Islet precursor cell (in vitro differentiated cells): ENCODE data around the gene C1QL1.
A peak's percentile ranks its signal among the peaks of the same experiment; 100 is the strongest.

Source experiments
- DNase-seq: peaks from one replicate; pipeline ENCODE4 v3.0.0-alpha.2; 2018

The C1QL1 gene

GRCh38 chr17:44968225-44969143 lies at the start of gene C1QL1:
Gene C1QL1, minus strand, starts transcription at chr17:44968303. Its CDS starts 255 bp downstream, at chr17:44968048.
- peak; percentile 98 for DNase-seq

GRCh38 chr17:45016823-45017222 lies 48.7 kb upstream of the C1QL1 start:
- DNase-seq, result peak; percentile 72

DNA sequence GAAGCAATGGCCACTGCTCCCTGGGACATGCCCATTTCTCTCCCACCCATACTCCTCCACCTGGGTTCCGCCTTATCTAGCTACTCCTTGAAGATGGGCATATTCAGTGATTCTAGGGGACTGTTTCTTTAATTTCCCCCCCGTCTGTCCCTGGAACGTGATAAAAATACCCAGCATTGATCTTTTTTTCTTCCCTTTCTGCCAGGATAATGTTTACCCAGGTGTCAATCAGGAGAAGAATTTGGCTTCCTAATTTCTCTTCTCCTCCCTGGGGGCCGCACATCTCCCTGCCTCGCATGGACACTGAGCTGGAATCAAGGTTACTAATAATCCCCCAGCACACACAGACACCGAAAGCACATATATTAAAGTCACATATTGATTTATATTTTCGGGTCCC lies 48.1 kb upstream of the C1QL1 start:
- DNase-seq, result no peak

DNA sequence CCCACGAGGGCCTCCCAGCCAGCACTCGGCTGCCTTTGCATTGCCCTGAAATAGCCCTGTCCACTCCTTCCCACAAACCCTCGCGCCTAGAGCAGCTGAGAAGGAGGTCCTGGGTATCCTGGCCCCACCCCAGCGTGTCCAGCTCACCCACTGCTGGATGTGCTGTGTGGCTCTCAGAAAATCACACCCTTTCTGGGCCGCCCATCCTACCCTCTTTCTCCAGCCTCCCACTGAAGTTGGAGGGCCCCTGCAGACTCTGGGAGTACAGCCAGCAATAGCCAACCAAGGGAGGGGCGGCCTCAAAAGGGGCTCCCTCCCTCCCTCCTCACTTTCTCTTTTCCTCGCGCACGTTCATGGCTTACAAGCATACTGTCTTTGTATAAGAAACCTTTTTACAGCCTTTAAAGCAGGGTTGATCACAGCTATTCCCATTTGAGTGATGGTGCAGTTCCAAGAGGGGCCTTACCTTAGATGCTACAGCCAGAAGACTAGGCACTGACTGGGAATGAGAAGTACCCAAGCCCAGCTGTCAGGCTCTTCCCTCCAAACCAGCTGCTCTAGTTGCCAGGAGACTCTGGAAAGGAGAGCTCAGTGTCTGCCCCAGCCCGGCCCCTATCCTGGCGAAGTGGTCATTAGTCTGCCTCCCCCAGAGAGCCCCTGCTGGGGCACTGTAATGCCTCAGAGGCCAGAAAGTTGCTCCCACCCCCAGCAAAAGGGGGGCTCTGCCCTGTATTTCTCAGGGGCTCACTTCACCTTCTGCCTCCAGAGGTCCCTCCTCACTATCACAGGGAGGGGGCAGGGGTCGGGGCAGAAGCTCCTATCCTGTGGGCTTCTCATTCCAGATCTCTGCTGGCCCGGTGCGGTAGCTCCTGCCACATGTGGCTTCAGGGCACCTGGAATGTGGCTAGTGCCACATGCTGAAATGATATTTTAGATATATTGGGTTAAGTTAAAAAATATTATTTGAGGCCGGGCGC lies 45.2 kb upstream of the C1QL1 start:
- no peak for DNase-seq

GRCh38 chr17:45011767-45012166 lies 43.7 kb upstream of the C1QL1 start:
- no peak for DNase-seq

DNA sequence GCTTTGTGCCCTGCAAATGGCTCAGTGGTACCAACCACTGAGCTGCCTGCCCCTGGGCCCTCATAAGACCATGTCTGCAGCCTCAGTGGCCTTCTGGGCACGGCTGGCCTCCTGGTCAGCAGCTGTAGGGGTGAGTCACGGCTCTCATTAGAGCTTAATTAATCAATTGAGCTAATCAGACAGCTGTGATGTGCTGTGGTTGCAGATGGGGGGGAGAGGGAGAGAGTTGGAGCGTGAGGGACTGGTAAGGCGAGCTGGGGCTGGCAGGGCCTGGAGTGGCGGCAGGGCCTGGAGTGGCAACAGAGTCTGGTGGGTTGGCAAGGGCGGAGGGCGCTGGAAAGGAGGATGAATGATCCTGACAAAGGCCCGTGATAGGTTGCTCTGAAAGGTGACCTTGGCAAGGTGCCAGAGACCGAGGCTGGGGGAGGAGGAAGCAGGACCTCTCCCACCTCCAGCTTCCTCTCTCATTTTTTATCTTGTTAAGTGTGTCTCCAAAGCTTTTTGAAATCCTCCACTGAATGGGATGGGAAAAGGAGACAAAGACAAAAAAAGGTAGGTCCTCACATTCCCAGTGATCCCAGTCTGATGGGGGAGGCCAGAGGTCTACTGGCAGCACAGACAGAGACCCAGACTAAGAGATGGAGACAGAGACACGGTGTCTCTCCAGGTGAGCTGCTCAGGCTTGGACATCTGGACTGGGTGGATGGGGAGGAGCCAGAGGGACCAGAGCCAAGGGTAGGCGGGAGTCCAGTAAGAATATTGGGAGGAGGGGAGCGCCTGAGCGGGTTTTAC lies 41.8 kb upstream of the C1QL1 start:
- DNase-seq, result no peak

- no peak for DNase-seq
Observed at GRCh38 chr17:45008216-45008615, 40.1 kb upstream of the C1QL1 start.

GRCh38 chr17:45006927-45007461 lies 38.9 kb upstream of the C1QL1 start:
- DNase-seq, result no peak

GRCh38 chr17:45005700-45006099 lies 37.6 kb upstream of the C1QL1 start:
- no peak for DNase-seq

- no peak for DNase-seq
Observed at GRCh38 chr17:45004388-45004787, 36.3 kb upstream of the C1QL1 start.

DNA sequence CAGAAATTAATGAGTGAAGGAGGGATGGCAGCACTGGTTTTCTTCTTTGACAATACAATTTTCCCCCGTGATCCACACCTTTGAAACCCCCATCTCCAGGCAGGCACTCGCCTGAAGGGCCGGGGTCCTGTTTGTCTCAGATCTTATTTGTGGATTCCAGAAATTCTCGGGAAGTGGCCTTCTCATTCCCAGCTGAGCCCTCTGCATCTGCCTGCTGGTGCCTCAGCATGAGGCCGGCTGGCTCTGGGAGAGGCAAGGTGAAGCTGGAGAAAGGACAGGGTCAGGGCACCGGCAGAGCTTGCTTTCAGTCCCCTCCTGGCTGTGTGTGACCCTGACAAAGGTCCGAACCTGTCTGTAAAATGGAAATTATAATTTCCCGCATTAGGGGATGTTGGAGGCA lies 35.8 kb upstream of the C1QL1 start:
- DNase-seq, result peak; percentile 72

DNA sequence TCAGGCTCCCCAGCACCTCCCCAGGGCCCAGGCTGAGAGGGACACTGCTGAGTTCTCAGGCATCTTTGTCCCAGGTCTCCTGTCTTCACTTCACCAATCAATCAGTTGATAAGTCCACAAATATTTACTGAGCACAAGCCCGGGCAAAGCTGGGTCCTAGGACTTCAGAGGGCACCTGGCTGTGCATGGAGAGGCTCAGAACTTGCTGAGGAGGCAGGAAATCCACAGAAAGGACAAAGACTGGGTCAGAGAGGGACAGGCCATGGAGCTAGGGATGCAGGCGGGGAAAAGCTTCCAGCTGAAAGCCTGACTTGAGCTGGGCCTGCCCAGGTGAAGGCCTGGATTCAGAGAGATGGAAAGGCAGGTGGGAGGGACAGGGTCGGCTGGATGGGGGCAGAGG lies 33.2 kb upstream of the C1QL1 start:
- DNase-seq, result no peak

- DNase-seq, result no peak
Observed at GRCh38 chr17:44999433-44999832, 31.3 kb upstream of the C1QL1 start.

DNA sequence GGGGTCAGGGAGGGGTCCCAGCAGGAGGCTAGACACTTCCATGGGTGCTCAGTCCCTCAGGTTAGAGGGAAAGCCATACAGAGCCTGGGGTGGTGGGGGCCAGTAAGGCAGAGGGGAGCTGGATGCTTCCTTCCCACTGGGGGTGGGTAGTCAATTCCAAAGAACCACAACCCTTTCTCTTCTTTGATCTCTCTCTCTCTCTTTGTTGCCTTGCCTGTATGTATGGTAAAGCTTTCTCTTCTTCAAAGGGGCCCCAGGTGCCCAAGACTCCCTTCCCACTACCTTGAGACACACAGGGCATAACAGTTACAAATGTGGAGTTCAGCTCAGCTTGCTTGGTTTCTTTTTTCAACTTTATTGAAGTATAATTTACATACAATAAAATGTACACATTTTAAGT lies 30.5 kb upstream of the C1QL1 start:
- DNase-seq, result no peak

- no peak for DNase-seq
Observed at GRCh38 chr17:44997733-44998520, 29.8 kb upstream of the C1QL1 start.

- no peak for DNase-seq
Observed at GRCh38 chr17:44996304-44996703, 28.2 kb upstream of the C1QL1 start.

DNA sequence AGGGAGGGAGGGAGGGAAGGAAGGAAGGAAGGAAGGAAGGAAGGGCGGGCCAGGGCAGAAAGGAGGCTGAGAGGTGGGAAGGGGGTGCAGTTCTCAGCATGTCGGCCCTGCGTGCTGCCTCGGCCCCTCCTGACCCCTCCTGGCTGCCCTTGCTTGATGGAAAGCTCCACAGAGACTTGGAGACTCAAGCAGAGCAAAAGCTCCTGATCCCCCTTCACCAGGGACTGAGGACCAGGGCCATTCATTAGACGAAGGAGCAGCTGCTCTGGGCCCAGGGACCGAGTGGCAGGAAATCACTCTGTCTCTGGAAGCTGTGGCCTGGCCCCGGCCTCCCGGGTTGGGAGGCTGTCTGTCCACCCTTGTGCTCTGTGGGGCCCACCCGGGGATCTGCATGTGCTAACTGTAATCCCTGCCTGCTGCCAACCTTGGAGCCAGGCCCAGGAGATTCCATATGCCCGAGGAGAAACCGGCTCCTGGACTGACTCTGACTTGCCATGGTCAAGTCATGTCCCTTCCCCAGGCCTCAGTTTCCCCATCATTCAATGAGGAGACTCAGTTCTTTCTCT lies 27.4 kb upstream of the C1QL1 start:
- DNase-seq, result no peak

DNA sequence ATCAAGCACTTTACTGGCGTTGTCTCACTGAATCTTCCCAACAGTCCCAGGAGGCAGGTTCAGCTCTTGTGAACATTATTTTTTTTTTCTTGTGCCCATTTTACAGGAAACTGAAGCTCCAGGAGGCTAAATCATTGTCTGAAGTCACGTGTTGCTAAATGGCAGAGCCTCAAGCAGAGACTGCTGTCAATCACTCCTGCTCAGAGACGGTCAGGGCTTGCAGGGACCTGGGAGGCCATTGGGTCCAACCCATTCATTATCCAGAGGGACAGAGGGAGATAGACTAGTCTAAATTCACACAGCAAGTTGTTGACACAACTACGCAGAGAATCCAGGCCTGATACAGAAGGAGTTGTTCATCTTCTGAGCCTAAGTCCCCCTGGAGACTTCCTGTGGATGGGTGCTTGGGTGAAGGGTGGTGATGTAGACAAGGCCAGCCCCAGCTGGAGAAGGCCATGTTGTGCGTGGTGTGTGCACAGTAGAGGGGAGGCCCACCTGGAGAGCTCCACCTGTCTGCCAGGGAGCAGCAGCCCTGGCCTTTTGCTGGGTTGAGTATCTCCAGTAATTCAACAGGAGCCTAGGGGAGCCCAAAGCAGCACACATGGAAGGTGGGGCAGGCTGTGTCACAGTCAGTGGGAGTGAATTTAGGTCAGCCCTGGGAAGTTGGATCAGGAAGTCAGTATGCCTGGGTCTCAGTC lies 24.3 kb upstream of the C1QL1 start:
- DNase-seq, result no peak

GRCh38 chr17:44990994-44991393 lies 22.9 kb upstream of the C1QL1 start:
- no peak for DNase-seq

- no peak for DNase-seq
Observed at GRCh38 chr17:44989552-44990138, 21.5 kb upstream of the C1QL1 start.
